Transverse colon (tissue), 3 donors: ENCODE measurements around the gene OXER1.

ENCODE experiments used
- POLR2A ChIP-seq: fragments of 450-650 bp; IDR thresholded peaks from one replicate; pipeline ENCODE4 v1.6.1; 2016; ENCODE audit warnings: antibody characterized with exemption, mild to moderate bottlenecking, moderate library complexity
- TF ChIP-seq, protein P1 (sequence below), 5 experiments: fragments of 200-600 bp in 3 of 5; fragments of 450-650 bp in 2 of 5; sonication (generic) in 3 of 5; IDR thresholded peaks; 1 replicate in 2 of 5; 2 replicates in 3 of 5; pipeline ENCODE4 v1.5.1; 2016 to 2017; ENCODE audit warnings: antibody characterized with exemption in 5 of 5, inconsistent platforms in 3 of 5, mild to moderate bottlenecking in 2 of 5, moderate library complexity in 1 of 5

DNA sequence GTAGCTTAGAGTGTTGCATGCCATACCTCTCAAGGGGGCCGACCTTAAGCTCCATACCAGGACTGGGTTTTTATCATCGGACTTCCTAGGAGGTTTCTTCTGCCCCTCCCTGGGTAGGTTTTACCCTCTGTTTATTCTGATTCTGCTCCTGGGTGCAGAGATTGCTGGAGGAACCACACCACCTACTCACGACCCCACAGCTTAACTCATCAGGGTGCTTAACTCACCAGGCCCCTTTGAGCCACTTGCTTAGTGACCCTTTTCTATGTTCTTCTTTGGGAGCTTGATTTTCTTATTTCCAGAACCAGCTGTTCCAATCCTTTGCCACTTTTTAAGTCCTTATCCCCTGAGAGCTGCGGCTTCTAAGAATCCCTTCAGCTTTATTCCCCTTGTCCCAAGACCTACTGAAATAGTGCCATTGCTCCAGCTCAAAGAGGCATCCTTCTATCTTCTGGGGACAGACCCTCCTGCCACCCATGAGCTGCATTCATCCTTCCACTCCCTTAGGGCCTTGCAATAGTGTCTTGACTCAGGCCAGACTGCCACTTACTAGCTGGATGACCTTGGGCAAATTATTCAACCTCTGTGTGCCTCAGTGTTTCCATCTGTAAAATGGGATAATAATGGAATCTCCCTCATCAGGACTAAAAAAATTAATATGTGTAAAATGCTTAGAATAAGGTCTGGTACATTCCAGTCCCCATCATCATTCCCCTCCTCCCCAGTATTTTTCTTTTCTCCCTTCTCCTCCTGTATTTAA is 5.8 kb downstream of the OXER1 start:
- TF ChIP-seq, protein P1, sequence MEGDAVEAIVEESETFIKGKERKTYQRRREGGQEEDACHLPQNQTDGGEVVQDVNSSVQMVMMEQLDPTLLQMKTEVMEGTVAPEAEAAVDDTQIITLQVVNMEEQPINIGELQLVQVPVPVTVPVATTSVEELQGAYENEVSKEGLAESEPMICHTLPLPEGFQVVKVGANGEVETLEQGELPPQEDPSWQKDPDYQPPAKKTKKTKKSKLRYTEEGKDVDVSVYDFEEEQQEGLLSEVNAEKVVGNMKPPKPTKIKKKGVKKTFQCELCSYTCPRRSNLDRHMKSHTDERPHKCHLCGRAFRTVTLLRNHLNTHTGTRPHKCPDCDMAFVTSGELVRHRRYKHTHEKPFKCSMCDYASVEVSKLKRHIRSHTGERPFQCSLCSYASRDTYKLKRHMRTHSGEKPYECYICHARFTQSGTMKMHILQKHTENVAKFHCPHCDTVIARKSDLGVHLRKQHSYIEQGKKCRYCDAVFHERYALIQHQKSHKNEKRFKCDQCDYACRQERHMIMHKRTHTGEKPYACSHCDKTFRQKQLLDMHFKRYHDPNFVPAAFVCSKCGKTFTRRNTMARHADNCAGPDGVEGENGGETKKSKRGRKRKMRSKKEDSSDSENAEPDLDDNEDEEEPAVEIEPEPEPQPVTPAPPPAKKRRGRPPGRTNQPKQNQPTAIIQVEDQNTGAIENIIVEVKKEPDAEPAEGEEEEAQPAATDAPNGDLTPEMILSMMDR (IDR thresholded peaks at IDR 0.05) = no peak
- no peak for TF ChIP-seq POLR2A
